Activated T-helper 2 cell treated with anti-CD3 and anti-CD28 coated beads, Interferon-gamma antibody, Interleukin-2, Interleukin-4, amounts not matched to agents 10 μg/mL and 5 μg/mL and 100 μg/mL, durations not matched to agents 14 hours and 24 hours and 36 hours (primary cell): ENCODE results near the gene TRIM59. TPM values are rescaled to one million over a fixed set of nuclear protein-coding genes. Genes with fewer than 3 reads are reported as not detected.

Experiments used
- DNase-seq: peaks from one replicate; pipeline ENCODE4 v3.0.0; 2021; ENCODE audit warnings: low spot score
- H3K27ac Mint-ChIP-seq: one replicate; pipeline ENCODE4 v1.8.0; 2021; ENCODE audit warnings: mixed read lengths
- H3K27me3 Mint-ChIP-seq: one replicate; pipeline ENCODE4 v1.8.0; 2021; ENCODE audit warnings: low read depth, mixed read lengths
- H3K36me3 Mint-ChIP-seq: one replicate; pipeline ENCODE4 v1.8.0; 2021; ENCODE audit warnings: low read depth, mixed read lengths
- H3K4me1 Mint-ChIP-seq: one replicate; pipeline ENCODE4 v1.8.0; 2021; ENCODE audit warnings: low read depth, mixed read lengths
- H3K4me3 Mint-ChIP-seq: one replicate; pipeline ENCODE4 v1.8.0; 2021; ENCODE audit warnings: low read depth, mild to moderate bottlenecking, moderate library complexity, mixed read lengths
- H3K9me3 Mint-ChIP-seq: one replicate; pipeline ENCODE4 v1.8.0; 2021; ENCODE audit warnings: mixed read lengths
- intact Hi-C: fragments of 100-400 bp; cut with micrococcal nuclease; formaldehyde crosslinking; loops from one replicate; pipeline ENCODE4 v1.15.1; 2023
- total RNA-seq: library from RNA; stranded (reverse); gene quantifications from 2 replicates; pipeline ENCODE4 v1.2.3, GENCODE V29; 2022

TRIM59 gene, protein sequence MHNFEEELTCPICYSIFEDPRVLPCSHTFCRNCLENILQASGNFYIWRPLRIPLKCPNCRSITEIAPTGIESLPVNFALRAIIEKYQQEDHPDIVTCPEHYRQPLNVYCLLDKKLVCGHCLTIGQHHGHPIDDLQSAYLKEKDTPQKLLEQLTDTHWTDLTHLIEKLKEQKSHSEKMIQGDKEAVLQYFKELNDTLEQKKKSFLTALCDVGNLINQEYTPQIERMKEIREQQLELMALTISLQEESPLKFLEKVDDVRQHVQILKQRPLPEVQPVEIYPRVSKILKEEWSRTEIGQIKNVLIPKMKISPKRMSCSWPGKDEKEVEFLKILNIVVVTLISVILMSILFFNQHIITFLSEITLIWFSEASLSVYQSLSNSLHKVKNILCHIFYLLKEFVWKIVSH
- total RNA-seq: 35.9 and 37.0 TPM in 2 replicates

DNA sequence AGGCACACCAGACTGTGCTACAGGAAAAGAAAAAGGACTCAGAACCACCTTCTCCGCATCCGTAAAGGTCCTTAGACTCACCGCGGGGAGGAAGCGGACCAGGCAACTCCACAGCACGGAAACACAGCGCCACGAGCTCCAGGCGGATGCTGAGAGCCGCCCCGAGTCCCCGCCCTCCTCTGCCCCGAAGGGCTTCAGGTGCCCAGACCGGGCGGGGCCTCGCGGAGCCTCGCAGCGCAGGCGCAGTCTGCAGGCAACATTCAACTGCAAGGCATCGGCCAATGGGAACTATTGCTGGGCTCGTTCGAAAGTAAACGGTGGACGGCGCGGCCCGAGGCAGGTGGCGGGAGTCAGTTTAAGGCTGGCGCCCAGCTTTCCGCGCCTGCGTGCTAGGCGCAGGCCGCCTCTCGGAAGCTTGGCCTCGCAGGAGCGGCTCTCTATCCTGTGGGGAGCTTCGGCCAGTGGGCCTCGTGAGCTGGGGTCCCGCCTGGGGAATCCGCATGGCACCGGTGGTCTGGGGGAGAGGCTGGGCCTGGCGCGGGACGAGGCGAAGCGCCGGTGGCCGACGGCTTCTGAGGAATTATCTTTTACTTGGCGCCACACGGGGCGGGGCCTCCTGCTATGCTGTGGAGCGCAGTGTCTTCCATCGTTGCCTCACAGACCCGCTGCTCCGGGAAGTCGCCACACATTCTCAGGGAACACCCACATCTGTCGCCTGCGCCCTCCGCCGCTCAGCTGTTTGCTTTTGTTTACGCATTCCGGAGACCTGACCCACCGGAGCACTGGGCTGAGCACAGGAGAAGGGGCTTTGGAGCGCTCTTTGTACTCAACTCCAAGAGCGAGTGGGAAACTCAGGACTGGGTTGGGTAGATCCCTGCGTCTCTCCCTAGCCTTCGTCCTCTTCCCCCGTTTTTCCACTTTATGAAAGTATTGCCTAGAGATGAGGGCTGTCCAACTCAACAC lies at the start of gene TRIM59:
TRIM59 (minus strand) TSS at position 151 of the 963 bp plus-strand sequence. CDS start 10,603 bp downstream, outside the sequence.
- Mint-ChIP-seq H3K9me3 (peaks cover 5% of the 10 kb centered on the region), H3K27me3 (peaks cover 2% of the 10 kb centered on the region), H3K4me1 (peaks cover 33% of the 10 kb centered on the region), H3K4me3 (peak within 1 kb of the TSS; percentile 91), H3K36me3 (peaks cover 46% of the 10 kb centered on the region), H3K27ac (peak within 1 kb of the TSS; percentile 95)
- intact Hi-C loops: loop anchor here (1.0 to 5.0 kb wide), 4 partner anchors 36 to 307 kb away; partner anchors contain the start of genes IFT80, KPNA4, PPM1L and SMC4
- DNase-seq: peak; percentile 97

- no peaks in the 10 kb centered on the region for H3K4me1 Mint-ChIP-seq
- no peak overlapping the region for H3K27ac Mint-ChIP-seq
- no peak for DNase-seq
- H3K9me3 Mint-ChIP-seq: no peaks in the 10 kb centered on the region
- intact Hi-C loops: no loop called here
- no peaks in the 10 kb centered on the region for H3K27me3 Mint-ChIP-seq
- no peak overlapping the region for H3K4me3 Mint-ChIP-seq
- H3K36me3 Mint-ChIP-seq: peaks cover 47% of the 10 kb centered on the region
Measured at GRCh38 chr3:160498202-160498601, 48.6 kb upstream of the TRIM59 start.

GRCh38 chr3:160490166-160490565 lies 40.6 kb upstream of the TRIM59 start:
- Mint-ChIP-seq H3K4me3 (no peak overlapping the region), H3K27me3 (peaks cover 2% of the 10 kb centered on the region), H3K36me3 (peaks cover 3% of the 10 kb centered on the region), H3K27ac (no peak overlapping the region), H3K4me1 (peaks cover 4% of the 10 kb centered on the region), H3K9me3 (no peaks in the 10 kb centered on the region)
- no peak for DNase-seq
- intact Hi-C loops: no loop called here

DNA sequence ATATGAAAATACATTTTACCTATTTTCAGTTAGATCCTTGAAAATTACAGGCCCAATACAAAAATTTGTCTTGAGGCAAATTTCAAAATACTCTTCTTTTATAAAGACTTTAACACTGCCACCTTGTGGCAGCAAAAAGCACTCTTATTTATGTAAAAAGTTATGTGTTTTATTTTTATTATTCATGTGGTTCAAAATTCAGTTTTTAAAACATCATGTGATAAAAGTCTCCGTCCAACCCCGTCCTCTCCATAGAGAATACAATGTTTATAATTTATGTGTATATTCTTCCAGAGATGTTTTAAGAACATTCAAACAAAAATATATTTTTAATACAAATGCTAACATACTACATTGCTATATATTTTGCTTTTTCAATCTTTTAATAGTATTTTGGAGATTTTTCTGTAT lies 36.9 kb upstream of the TRIM59 start:
- no peak overlapping the region for H3K27ac Mint-ChIP-seq

GRCh38 chr3:160482796-160483195 lies 33.2 kb upstream of the TRIM59 start:
- H3K9me3 Mint-ChIP-seq: no peaks in the 10 kb centered on the region
- peaks cover 2% of the 10 kb centered on the region for H3K27me3 Mint-ChIP-seq
- intact Hi-C loops: loop anchor here (10.0 kb wide), 1 partner anchor 258 kb away; the partner anchor contains the start of gene C3orf80
- no peak for DNase-seq
- H3K27ac Mint-ChIP-seq: no peak overlapping the region
- no peaks in the 10 kb centered on the region for H3K36me3 Mint-ChIP-seq
- peaks cover 7% of the 10 kb centered on the region for H3K4me1 Mint-ChIP-seq
- H3K4me3 Mint-ChIP-seq: no peak overlapping the region

More for the DNA sequence above, 36.9 kb upstream of the TRIM59 start:
- DNase-seq: no peak
- Mint-ChIP-seq H3K4me1 (peaks cover 7% of the 10 kb centered on the region), H3K4me3 (no peak overlapping the region), H3K9me3 (no peaks in the 10 kb centered on the region), H3K27me3 (peaks cover 2% of the 10 kb centered on the region), H3K36me3 (no peaks in the 10 kb centered on the region)
- intact Hi-C loops: loop anchor here (1.0 to 10.0 kb wide), 5 partner anchors 37 to 599 kb away; partner anchors contain the start of genes C3orf80 and TRIM59

DNA sequence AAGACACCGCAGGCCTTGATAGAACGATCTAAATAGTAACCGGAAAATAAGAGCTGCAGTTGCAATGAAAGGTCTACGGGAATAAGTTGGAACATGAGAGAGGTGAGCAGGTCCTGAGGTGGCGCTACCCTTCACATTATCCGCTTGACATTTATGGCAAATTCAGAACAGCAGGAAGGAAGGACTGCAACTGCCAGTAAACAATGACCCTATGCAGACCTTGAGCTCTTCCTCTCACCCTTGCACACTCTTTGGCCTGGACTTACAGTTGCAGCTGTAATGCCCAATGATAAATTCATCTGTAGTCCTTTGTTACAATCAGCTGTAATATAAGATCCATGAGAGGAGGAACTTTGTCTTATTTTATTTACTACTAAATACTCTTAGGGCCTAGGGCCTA lies 32.3 kb upstream of the TRIM59 start:
- Mint-ChIP-seq H3K9me3 (no peaks in the 10 kb centered on the region), H3K4me1 (peaks cover 7% of the 10 kb centered on the region), H3K36me3 (no peaks in the 10 kb centered on the region), H3K4me3 (no peak overlapping the region), H3K27me3 (peaks cover 2% of the 10 kb centered on the region), H3K27ac (no peak overlapping the region)
- no peak for DNase-seq
- intact Hi-C loops: loop anchor here (10.0 kb wide), 1 partner anchor 257 kb away; the partner anchor contains the start of gene C3orf80

- H3K27ac Mint-ChIP-seq: no peak overlapping the region
Measured at GRCh38 chr3:160480931-160481330, 31.3 kb upstream of the TRIM59 start.

DNA sequence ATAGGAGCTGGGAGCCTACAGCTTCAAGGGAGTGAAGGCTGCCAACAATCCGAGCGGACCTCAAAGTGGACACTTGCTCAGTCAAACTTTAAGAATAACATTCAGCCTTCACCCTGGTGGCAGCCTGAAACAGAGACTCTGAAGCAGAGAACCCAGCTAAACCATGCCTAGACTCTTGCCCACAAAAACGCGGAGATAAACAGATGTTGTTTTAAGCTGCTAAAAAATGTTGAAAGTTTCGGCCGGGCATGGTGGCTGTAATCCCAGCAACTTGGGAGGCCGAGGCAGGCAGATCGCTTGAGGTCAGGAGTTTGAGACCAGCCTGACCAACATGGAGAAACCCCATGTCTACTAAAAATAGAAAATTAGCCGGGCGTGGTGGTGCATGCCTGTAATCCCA lies 29.8 kb upstream of the TRIM59 start:
- H3K9me3 Mint-ChIP-seq: no peaks in the 10 kb centered on the region

More at GRCh38 chr3:160480931-160481330, 31.3 kb upstream of the TRIM59 start:
- Mint-ChIP-seq H3K27me3 (peaks cover 5% of the 10 kb centered on the region), H3K9me3 (no peaks in the 10 kb centered on the region), H3K4me1 (peaks cover 6% of the 10 kb centered on the region), H3K4me3 (no peak overlapping the region), H3K36me3 (no peaks in the 10 kb centered on the region)
- no peak for DNase-seq
- intact Hi-C loops: loop anchor here (10.0 kb wide), 1 partner anchor 256 kb away; the partner anchor contains the start of gene C3orf80

DNA sequence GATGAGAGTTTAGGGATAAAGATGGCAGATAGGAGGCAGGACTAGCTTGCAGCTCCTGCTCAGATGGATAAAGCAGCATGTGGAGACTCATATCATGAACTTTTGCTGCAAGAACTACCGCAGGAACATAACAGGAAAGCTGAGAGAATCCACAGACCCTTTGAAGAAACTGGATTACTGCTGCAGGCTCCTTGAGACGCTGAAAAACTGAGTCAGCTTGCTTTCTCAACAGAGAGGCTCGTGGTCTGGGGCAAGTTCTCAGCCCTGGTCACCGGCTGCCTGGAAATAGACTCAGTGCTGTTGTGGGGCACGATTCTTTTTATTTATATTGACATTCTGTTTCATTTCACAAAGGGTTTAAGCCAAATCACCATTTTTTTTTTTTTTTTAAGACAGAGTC lies 28.8 kb upstream of the TRIM59 start:
- no peak overlapping the region for H3K27ac Mint-ChIP-seq
- H3K27me3 Mint-ChIP-seq: peaks cover 13% of the 10 kb centered on the region
- no peaks in the 10 kb centered on the region for H3K4me1 Mint-ChIP-seq
- H3K4me3 Mint-ChIP-seq: no peak overlapping the region
- DNase-seq: no peak
- intact Hi-C loops: no loop called here
- no peaks in the 10 kb centered on the region for H3K36me3 Mint-ChIP-seq
- no peaks in the 10 kb centered on the region for H3K9me3 Mint-ChIP-seq

More for the DNA sequence above, 29.8 kb upstream of the TRIM59 start:
- no peak overlapping the region for H3K27ac Mint-ChIP-seq
- H3K27me3 Mint-ChIP-seq: peaks cover 13% of the 10 kb centered on the region
- intact Hi-C loops: no loop called here
- H3K36me3 Mint-ChIP-seq: no peaks in the 10 kb centered on the region
- H3K4me1 Mint-ChIP-seq: no peaks in the 10 kb centered on the region
- H3K4me3 Mint-ChIP-seq: no peak overlapping the region
- no peak for DNase-seq

DNA sequence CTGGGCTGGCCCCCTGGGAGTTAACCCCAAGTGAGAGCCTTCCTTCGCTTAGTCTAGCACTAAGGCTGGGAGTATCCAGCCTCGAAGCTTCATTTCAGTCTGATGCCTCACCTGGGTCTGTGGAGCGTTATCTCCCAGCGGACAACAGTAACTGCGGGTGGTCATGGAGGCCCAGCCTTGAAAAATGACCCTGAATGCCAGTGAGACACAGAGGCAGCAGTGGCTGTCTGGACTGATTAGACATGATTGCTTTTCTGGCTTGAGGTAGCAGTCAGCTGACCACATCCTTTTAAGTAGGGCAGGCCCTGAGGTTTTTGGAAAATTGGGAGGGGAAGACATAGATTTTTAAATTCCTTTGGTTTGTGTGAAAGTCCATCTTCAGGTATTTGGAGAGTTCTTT lies 28.2 kb upstream of the TRIM59 start:
- no peak for DNase-seq
- intact Hi-C loops: no loop called here
- peaks cover 13% of the 10 kb centered on the region for H3K27me3 Mint-ChIP-seq
- no peaks in the 10 kb centered on the region for H3K9me3 Mint-ChIP-seq
- H3K36me3 Mint-ChIP-seq: no peaks in the 10 kb centered on the region
- H3K4me3 Mint-ChIP-seq: no peak overlapping the region
- no peaks in the 10 kb centered on the region for H3K4me1 Mint-ChIP-seq
- no peak overlapping the region for H3K27ac Mint-ChIP-seq

DNA sequence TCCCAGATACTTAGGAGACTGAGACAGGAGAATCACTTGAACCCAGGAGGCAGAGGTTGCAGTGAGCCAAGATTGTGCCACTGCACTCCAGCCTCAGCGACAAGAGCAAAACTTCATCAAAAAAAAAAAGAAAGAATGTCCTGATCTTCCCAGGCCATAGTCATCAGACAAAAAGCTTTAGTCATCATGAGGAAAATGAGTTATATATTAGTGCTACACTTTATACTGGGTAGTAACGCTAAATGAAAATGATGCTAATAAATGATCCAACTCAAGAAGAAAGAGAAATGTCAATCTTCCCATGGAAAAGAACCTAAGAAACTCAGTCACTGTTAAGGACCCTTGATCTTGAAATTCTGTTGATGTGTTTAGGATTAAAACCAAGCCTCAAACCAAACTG lies 26.3 kb upstream of the TRIM59 start:
- Mint-ChIP-seq H3K36me3 (no peaks in the 10 kb centered on the region), H3K27me3 (peaks cover 16% of the 10 kb centered on the region), H3K4me3 (no peak overlapping the region), H3K9me3 (no peaks in the 10 kb centered on the region), H3K4me1 (no peaks in the 10 kb centered on the region), H3K27ac (no peak overlapping the region)
- intact Hi-C loops: no loop called here
- no peak for DNase-seq

GRCh38 chr3:160475153-160475552 lies 25.6 kb upstream of the TRIM59 start:
- intact Hi-C loops: no loop called here
- Mint-ChIP-seq H3K4me3 (no peak overlapping the region), H3K9me3 (peaks cover 3% of the 10 kb centered on the region), H3K27ac (no peak overlapping the region), H3K4me1 (no peaks in the 10 kb centered on the region), H3K27me3 (peaks cover 16% of the 10 kb centered on the region), H3K36me3 (no peaks in the 10 kb centered on the region)
- DNase-seq: no peak
